Endothelial cell (in vitro differentiated cells): ENCODE data around the gene MYLK. TPM values are rescaled to one million over a fixed set of nuclear protein-coding genes. Genes with fewer than 3 reads are reported as not detected.

Experiments
- DNase-seq: peaks from one replicate; pipeline ENCODE4 v3.0.0; 2021; ENCODE audit warnings: low spot score
- H3K27ac Mint-ChIP-seq: one replicate; pipeline ENCODE4 v1.8.0; 2021; ENCODE audit warnings: mixed read lengths, inconsistent platforms; ENCODE audit not compliant: unreplicated experiment
- H3K27me3 Mint-ChIP-seq: one replicate; pipeline ENCODE4 v1.8.0; 2021; ENCODE audit warnings: mild to moderate bottlenecking, moderate library complexity, mixed read lengths, inconsistent platforms; ENCODE audit not compliant: unreplicated experiment
- H3K36me3 Mint-ChIP-seq: one replicate; pipeline ENCODE4 v1.8.0; 2021; ENCODE audit warnings: mild to moderate bottlenecking, low read depth, mixed read lengths, inconsistent platforms; ENCODE audit not compliant: unreplicated experiment
- H3K4me1 Mint-ChIP-seq: one replicate; pipeline ENCODE4 v1.8.0; 2021; ENCODE audit warnings: mild to moderate bottlenecking, mixed read lengths, inconsistent platforms; ENCODE audit not compliant: unreplicated experiment
- H3K4me3 Mint-ChIP-seq: one replicate; pipeline ENCODE4 v1.8.0; 2021; ENCODE audit warnings: mild to moderate bottlenecking, mixed read lengths, inconsistent platforms; ENCODE audit not compliant: unreplicated experiment
- H3K9me3 Mint-ChIP-seq: one replicate; pipeline ENCODE4 v1.8.0; 2021; ENCODE audit warnings: mixed read lengths, inconsistent platforms; ENCODE audit not compliant: unreplicated experiment
- total RNA-seq: library from RNA; stranded (reverse); fragmentation: NEBNext Ultra II Directional; extraction: Animal tissue kit (Norgen Biotek cat#: 25700); gene quantifications from one replicate; pipeline ENCODE4 v1.2.1, GENCODE V29; 2021; ENCODE audit not compliant: unreplicated experiment
- TF ChIP-seq, protein P1 (sequence below): fragments of 200-600 bp; sonication (generic); IDR thresholded peaks from one replicate; pipeline ENCODE4 v1.5.0; 2021; ENCODE audit warnings: antibody characterized with exemption; ENCODE audit not compliant: unreplicated experiment

The MYLK gene
- total RNA-seq, 1 donor from 2014 or later: 7.8 TPM

DNA sequence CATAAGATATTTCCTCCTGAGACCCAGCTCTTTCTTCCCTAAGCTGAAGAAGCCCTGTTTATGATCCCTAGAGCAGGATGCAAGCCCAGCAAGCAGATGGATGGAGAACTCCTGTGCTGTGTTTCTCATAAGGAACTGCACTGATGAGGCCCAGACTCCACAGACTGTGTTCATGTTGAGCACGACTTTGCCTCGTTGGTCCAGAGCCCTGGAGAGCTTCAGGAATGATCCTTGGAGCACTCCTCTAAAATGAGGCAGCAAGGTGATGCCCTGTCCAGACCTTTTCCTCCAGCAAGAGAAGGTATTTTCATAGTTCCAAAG lies 83.8 kb downstream of the MYLK start:
- Mint-ChIP-seq H3K9me3 (no peaks in the 10 kb centered on the region), H3K4me1 (peaks cover 11% of the 10 kb centered on the region), H3K36me3 (no peaks in the 10 kb centered on the region), H3K27ac (no peak overlapping the region), H3K27me3 (no peaks in the 10 kb centered on the region), H3K4me3 (no peak overlapping the region)
- TF ChIP-seq, protein P1, sequence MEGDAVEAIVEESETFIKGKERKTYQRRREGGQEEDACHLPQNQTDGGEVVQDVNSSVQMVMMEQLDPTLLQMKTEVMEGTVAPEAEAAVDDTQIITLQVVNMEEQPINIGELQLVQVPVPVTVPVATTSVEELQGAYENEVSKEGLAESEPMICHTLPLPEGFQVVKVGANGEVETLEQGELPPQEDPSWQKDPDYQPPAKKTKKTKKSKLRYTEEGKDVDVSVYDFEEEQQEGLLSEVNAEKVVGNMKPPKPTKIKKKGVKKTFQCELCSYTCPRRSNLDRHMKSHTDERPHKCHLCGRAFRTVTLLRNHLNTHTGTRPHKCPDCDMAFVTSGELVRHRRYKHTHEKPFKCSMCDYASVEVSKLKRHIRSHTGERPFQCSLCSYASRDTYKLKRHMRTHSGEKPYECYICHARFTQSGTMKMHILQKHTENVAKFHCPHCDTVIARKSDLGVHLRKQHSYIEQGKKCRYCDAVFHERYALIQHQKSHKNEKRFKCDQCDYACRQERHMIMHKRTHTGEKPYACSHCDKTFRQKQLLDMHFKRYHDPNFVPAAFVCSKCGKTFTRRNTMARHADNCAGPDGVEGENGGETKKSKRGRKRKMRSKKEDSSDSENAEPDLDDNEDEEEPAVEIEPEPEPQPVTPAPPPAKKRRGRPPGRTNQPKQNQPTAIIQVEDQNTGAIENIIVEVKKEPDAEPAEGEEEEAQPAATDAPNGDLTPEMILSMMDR: no peak
- no peak for DNase-seq

DNA sequence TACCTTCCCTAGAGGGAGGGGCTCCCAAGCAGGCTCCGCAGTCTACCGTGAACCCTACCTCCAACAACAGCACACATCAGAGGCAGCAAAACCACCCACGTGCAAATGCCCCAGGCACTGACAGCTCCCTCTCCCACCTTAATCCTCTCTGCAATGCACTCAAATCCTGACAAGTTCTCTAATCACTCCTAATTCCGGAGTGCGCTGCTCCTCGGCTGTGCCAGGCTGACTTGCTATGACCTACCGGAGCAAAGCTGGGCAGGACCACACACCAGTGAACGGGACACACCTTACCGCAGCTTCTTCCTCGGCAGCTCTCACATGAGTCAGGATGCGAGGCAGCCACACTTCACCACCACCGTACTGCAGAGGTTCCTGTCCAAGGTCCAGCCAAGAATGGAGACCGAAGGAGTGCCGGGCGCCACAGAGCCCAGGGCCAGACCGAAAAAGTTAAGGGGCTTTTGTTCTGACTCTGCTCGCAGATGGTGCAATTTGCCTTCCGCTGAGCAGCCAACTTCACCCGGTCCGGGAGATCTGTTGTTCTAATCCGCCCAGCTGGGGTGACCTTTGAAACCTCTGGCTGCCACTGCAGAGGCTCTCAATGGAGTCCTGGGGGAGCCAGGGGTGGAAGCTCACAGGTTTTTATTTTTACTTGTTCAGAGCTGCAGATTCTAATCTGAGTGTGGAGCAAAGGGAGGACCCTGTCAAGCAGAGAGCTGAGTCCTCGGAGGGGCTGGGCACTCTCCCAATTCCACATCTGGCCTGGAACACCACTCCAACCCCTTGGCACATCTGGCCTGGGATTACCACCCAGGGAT lies 84.4 kb downstream of the MYLK start:
- no peak for DNase-seq
- H3K36me3 Mint-ChIP-seq: no peaks in the 10 kb centered on the region
- no peak overlapping the region for H3K27ac Mint-ChIP-seq
- no peak overlapping the region for H3K4me3 Mint-ChIP-seq
- no peaks in the 10 kb centered on the region for H3K27me3 Mint-ChIP-seq
- TF ChIP-seq, protein P1: no peak
- no peaks in the 10 kb centered on the region for H3K9me3 Mint-ChIP-seq
- H3K4me1 Mint-ChIP-seq: peaks cover 11% of the 10 kb centered on the region

DNA sequence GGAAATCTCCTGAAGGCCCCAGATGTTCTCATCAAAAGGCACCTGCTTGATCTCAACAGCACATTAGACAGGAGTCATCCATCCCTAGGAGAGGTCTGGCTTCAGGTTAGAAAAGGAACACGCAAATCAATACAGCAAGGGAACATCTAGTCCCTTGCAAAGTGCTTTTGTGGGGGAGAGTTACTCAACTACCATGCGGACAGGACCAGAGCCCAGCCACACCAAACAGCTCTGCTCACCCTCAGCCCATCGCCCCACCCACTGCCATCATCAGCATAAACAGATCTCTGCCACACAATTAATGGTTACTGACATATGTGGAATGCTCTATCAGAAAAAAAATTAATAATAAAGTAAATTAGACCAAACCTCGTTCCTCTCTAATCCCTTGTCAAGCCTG lies 85.6 kb downstream of the MYLK start:
- H3K4me3 Mint-ChIP-seq: no peak overlapping the region

DNA sequence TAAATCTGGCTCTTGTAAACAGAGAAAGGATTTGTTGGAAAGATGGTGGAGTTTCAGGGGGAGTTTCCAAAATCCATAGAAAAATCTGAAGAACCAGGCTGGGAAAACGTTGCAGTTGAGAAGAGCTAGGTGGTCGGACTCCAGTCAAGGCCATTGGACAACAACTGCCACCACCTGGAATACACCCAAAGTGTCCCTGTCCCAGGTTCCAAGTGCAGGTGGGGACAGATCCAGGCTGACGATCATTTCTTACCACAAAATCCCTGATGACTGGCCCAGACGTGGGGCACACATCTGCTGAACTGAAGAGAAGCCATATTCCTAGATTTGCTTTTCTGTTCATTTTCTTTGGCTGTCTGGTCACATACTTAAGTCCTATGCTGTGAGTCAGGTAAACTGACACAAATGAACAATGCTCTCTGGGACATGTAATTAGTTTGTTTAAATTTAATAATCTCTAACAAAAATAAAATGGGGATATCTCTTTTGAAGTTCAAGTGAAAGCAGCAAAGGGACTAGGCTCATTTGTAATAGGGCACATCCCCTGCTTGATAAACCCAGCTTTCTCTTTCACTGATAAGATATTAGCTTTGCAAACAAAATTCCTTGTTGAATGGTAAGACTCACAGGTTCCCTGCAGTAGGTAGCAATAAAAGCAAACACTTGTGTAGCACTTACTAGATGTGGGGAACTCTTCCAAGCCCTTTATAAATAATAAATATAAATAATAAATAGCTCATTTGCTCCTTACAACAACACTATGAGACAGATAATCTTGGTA lies 88.5 kb downstream of the MYLK start:
- DNase-seq: no peak
- H3K9me3 Mint-ChIP-seq: no peaks in the 10 kb centered on the region
- no peak overlapping the region for H3K4me3 Mint-ChIP-seq
- peaks cover 2% of the 10 kb centered on the region for H3K27me3 Mint-ChIP-seq
- H3K4me1 Mint-ChIP-seq: peaks cover 8% of the 10 kb centered on the region
- no peak overlapping the region for H3K27ac Mint-ChIP-seq
- no peaks in the 10 kb centered on the region for H3K36me3 Mint-ChIP-seq
- TF ChIP-seq, protein P1: no peak

More for the DNA sequence above, 85.6 kb downstream of the MYLK start:
- H3K27me3 Mint-ChIP-seq: no peaks in the 10 kb centered on the region
- no peaks in the 10 kb centered on the region for H3K9me3 Mint-ChIP-seq
- no peaks in the 10 kb centered on the region for H3K36me3 Mint-ChIP-seq
- TF ChIP-seq, protein P1: no peak
- DNase-seq: no peak
- H3K27ac Mint-ChIP-seq: no peak overlapping the region
- H3K4me1 Mint-ChIP-seq: peaks cover 8% of the 10 kb centered on the region

DNA sequence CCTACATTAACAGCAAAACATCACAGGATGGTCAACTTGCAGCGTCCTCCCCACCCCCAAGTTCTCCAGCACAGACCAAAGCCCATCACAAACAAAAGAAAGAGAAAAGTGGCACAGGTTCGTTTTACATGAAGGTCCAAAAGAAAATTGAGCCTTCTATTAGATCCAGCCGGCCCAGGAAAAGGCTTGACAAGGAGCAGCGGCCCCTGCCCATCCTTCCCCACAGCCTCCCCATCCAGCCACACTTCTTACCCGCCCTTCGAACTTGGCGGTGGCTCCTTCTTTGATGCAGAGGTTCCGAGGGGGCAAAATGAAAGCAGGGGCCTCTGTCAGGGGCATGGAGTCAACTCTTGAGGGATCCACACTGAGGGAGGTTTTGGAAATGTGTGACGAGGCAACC lies 90.7 kb downstream of the MYLK start:
- H3K4me1 Mint-ChIP-seq: peaks cover 25% of the 10 kb centered on the region
- no peak overlapping the region for H3K4me3 Mint-ChIP-seq
- H3K9me3 Mint-ChIP-seq: no peaks in the 10 kb centered on the region
- TF ChIP-seq, protein P1: no peak
- H3K36me3 Mint-ChIP-seq: no peaks in the 10 kb centered on the region
- H3K27me3 Mint-ChIP-seq: peaks cover 2% of the 10 kb centered on the region
- no peak overlapping the region for H3K27ac Mint-ChIP-seq
- DNase-seq: no peak
